Stimulated activated CD4-positive, alpha-beta T cell treated with anti-CD3 and anti-CD28 coated beads, TNF-alpha, amount 100 ng/mL, for 1 hour (primary cell): ENCODE measurements around the gene BAG1.

Experiments
- DNase-seq, 3 donors: peaks; one replicate each; pipeline ENCODE4 v3.0.0-alpha.2; 2020; ENCODE audit warnings: low read depth in 3 of 3, low spot score in 1 of 3

Gene BAG1

GRCh38 chr9:33273972-33274328 is 9.4 kb upstream of the BAG1 start:
- no peak for DNase-seq

GRCh38 chr9:33273266-33273971 is 8.9 kb upstream of the BAG1 start:
- no peak for DNase-seq

- no peak for DNase-seq
Observed at GRCh38 chr9:33272061-33272460, 7.6 kb upstream of the BAG1 start.

DNA sequence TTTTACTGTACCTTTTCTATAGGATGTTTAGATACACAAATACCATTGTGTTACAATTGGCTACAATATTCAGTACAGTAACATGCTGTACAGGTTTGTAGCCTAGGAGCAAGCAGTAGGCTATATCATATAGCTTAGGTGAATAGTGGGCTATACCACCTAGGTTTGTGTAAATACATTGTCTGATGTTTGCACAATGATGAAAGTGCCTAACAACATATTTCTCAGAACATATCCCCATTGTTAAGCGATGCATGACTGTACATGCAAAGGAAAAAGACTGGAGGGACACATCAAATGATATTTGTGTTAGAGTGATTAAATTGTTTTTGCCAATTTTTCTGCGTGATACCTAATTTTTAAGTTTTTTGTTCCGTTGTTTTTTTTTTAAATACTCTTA is 5.6 kb upstream of the BAG1 start:
- DNase-seq = no peak

- DNase-seq = no peak
Observed at GRCh38 chr9:33267151-33267767, 2.8 kb upstream of the BAG1 start.

DNA sequence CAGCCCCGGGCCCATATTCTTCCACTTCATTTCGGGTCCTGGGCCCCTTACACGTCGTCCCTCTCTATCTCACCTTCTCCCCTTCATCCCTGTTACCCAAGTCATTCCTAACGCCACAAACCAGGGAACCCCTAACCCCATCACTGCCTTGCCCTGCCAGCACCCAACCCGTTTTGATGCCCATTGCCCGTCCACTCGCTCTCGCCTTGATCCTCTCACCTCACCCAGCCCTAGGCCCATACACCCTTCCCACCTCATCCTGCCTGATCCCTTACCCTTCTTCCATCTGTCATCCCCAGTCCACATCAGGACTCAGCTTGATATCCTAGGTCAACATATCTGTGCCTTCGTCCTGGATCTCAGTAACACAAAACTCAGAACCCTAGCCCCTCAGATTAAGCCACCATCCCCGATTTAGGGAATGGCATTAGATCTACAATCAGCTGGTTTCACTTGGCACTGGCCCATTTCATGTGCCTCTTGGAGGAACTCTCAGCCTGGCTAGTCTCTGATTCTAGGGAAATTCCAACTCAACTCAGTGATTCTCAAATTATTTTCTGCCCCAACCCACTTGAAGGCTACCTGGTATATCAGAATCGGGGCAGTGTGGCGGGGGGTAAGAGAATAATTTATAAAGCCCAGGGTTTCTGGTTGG is 830 bp upstream of the BAG1 start:
- DNase-seq = no peak

- peak in 1 of 3 donors; percentile 16 for DNase-seq
Observed at GRCh38 chr9:33264003-33264472, 470 bp downstream of the BAG1 start.

DNA sequence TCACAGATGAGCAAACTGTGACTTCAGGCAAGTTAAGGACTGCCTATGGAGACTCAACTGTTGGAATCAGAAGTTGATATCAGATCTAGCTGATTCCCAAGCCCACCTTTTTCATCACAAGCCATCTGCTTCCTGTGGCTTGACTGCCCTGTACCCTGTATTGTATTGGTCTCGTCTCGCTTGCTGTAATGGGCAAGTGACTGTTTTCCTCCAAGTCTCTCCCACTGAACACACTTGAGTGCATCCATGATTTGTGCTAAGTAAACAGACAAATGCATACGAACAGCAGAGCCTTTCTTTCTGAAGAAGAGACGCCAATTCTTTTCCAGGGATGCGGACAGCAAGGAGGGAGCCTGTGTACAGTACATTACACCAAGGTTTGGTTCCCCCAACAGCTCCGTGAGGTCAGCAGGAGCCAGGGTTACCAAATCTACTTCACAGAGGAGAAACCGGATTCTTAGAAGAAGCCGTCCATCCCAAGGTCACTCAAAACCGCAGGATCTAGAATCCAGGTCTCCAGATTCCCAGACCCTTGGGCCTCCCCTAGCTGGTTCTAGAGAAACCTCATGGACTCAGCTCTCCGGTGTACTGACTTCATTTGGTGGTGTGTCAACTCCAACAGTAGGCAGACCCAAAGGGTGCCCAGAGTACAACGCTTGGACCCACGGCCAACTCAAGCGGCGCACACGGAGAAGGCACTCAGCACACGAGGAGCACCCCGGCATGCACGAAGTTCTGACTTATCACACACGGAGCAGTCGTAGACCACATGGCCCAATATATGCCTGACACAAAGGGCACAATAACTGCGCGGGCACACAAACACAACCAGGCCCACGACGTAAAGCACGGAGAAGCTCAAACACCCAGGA is 1.1 kb downstream of the BAG1 start:
- DNase-seq = no peak

- no peak for DNase-seq
Observed at GRCh38 chr9:33260372-33260771, 4.1 kb downstream of the BAG1 start.

GRCh38 chr9:33257276-33257675 is 7.2 kb downstream of the BAG1 start:
- DNase-seq = no peak

DNA sequence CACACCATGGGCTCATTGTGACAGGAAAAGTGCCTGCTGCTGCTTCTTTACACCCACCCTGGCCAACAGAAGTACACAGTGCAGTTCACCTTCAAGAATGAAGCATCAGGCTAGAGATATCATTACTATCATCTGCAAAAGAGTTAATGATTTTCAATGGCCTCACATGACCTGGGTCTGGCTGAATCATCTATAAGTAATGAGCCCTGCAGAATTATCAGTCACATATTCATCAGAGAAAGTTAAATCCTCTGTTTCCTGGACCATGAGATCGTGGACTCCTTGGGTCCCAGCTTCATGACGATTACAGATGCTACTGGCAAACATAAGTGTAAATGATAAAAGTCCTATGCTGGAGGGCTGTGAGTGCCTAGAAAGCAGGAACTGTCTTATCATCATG is 8.3 kb downstream of the BAG1 start:
- DNase-seq = no peak

DNA sequence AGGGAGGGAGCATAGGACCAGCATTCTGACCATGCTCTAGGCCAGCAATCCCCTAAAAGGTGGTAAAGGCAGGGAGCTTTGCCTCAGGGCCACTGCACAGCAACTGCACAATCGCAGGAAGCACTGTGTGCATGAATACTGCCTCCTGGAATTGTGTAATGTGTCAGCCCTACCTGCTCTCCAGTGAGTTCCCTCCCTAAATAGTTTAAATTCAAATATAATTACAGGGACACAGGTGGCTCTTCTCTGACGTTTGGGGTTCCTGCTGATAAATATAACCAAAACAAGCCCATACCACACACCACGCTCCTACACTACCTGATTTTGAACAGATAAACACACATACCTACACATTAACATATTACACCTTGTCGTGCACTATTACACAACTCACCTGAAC is 9.0 kb downstream of the BAG1 start:
- no peak for DNase-seq

GRCh38 chr9:33255014-33255413 is 9.5 kb downstream of the BAG1 start:
- no peak for DNase-seq

GRCh38 chr9:33254211-33254610 is 10.3 kb downstream of the BAG1 start:
- DNase-seq = no peak

DNA sequence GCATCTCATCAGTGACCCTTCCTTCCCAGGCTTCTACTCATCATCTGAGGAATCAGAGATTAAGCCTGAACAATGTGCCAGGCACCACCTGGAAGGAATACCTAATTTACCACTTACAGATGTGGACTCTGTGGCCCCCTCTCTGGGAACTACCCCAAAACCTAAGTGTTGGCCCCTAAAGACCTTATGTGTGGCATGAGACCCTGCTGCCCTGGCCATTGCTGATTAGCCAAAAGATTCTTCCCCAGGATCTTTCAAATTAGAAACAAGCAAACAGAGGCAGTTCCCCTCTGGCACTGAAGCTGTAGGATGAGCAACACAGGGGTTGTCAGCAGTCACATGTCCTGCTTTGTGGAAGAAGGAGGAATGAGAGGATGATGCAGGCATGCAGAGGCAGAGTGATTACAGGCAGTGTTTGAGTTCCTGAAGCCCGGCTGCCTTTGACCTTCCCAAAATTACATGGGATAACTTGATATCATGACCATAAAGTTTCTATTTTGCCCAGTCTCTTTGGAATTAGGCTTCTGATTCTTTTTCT is 14.0 kb downstream of the BAG1 start:
- no peak for DNase-seq

- no peak for DNase-seq
Observed at GRCh38 chr9:33249983-33250382, 14.5 kb downstream of the BAG1 start.

- DNase-seq = no peak
Observed at GRCh38 chr9:33249087-33249658, 15.3 kb downstream of the BAG1 start.

GRCh38 chr9:33248606-33249005 is 15.9 kb downstream of the BAG1 start:
- DNase-seq = no peak

- no peak for DNase-seq
Observed at GRCh38 chr9:33246269-33246860, 18.1 kb downstream of the BAG1 start.

DNA sequence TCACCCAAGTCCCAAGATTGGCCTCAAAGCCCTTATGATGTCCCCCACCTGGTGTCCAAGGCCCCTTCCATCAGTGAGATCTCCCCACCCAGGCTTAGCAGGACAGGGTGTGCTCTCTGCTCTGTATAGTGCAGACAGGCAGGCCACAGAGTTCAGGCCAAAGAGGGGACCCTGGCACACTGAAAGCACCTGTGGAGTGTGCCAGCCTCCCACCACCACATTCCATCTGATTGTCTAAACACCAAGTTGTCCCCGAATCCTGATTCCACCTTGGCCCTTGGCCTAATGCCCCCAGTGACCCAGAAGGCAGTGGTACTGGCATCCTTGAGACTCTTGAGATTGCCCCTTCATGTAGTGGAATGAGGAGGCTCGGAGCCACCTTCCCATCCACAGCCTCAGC is 19.2 kb downstream of the BAG1 start:
- no peak for DNase-seq
